ENCODE data around the gene CC2D1A. TPM values are rescaled to one million over a fixed set of nuclear protein-coding genes. Genes with fewer than 3 reads are reported as not detected.

The CC2D1A gene
- total RNA-seq, 2 donors from 2014 or later: 40.9 to 64.8 TPM

GRCh38 chr19:13885826-13886365 lies 20.1 kb upstream of the CC2D1A start:
- no peak for DNase-seq (ENCODE audit: low spot score)
- WGBS: 93% methylated on average over 18 of the region's 20 CpGs
- no peaks in the 10 kb centered on the region for H3K9me3 ChIP-seq
- no peaks in the 10 kb centered on the region for H3K36me3 ChIP-seq
- intact Hi-C loops (cut with DNase I): no loop called here
- H3K4me1 ChIP-seq (replicated peaks): peaks cover 2% of the 10 kb centered on the region
- H3K4me3 ChIP-seq: no peak overlapping the region
- H3K27me3 ChIP-seq (replicated peaks; ENCODE audit: insufficient read depth): no peaks in the 10 kb centered on the region
- TF ChIP-seq CTCF (IDR thresholded peaks at IDR 0.05) (no peak), POLR2AphosphoS5 (IDR thresholded peaks at IDR 0.05) (no peak), POLR2A (IDR thresholded peaks at IDR 0.05) (no peak)
- H3K27ac ChIP-seq: peak overlapping the region in 1 of 2 donors; percentile 72

GRCh38 chr19:13887018-13887436 lies 19.0 kb upstream of the CC2D1A start:
- WGBS: 30% methylated on average over 16 of the region's 16 CpGs
- H3K9me3 ChIP-seq: no peaks in the 10 kb centered on the region
- intact Hi-C loops (cut with DNase I): no loop called here
- no peak for TF ChIP-seq CTCF (IDR thresholded peaks at IDR 0.05)
- peak; percentile 70 for TF ChIP-seq POLR2AphosphoS5 (IDR thresholded peaks at IDR 0.05)
- peak; percentile 48 for TF ChIP-seq POLR2A (IDR thresholded peaks at IDR 0.05)
- H3K27ac ChIP-seq: peak overlapping the region; percentile 30 to 52
- no peaks in the 10 kb centered on the region for H3K36me3 ChIP-seq
- peaks cover 2% of the 10 kb centered on the region for H3K4me1 ChIP-seq (replicated peaks)
- H3K4me3 ChIP-seq: no peak overlapping the region
- H3K27me3 ChIP-seq (replicated peaks; ENCODE audit: insufficient read depth): no peaks in the 10 kb centered on the region
- DNase-seq (ENCODE audit: low spot score): peak; percentile 76

GRCh38 chr19:13887517-13887916 lies 18.5 kb upstream of the CC2D1A start:
- WGBS: 32% methylated on average over 5 of the region's 5 CpGs
- intact Hi-C loops (cut with DNase I): no loop called here
- no peaks in the 10 kb centered on the region for H3K9me3 ChIP-seq
- H3K4me1 ChIP-seq (replicated peaks): peaks cover 2% of the 10 kb centered on the region
- TF ChIP-seq CTCF (IDR thresholded peaks at IDR 0.05): no peak
- no peak for TF ChIP-seq POLR2AphosphoS5 (IDR thresholded peaks at IDR 0.05)
- TF ChIP-seq POLR2A (IDR thresholded peaks at IDR 0.05): no peak
- no peaks in the 10 kb centered on the region for H3K27me3 ChIP-seq (replicated peaks; ENCODE audit: insufficient read depth)
- no peaks in the 10 kb centered on the region for H3K36me3 ChIP-seq
- no peak overlapping the region for H3K4me3 ChIP-seq
- no peak for DNase-seq (ENCODE audit: low spot score)
- peak overlapping the region; percentile 30 to 52 for H3K27ac ChIP-seq

- no peaks in the 10 kb centered on the region for H3K36me3 ChIP-seq
- intact Hi-C loops (cut with DNase I): no loop called here
- no peak for DNase-seq (ENCODE audit: low spot score)
- 55% methylated on average over 16 of the region's 16 CpGs for WGBS
- no peaks in the 10 kb centered on the region for H3K27me3 ChIP-seq (replicated peaks; ENCODE audit: insufficient read depth)
- H3K4me1 ChIP-seq (replicated peaks): peaks cover 2% of the 10 kb centered on the region
- H3K4me3 ChIP-seq: no peak overlapping the region
- H3K27ac ChIP-seq: peak overlapping the region in 1 of 2 donors; percentile 45
- TF ChIP-seq POLR2A (IDR thresholded peaks at IDR 0.05) (no peak), CTCF (IDR thresholded peaks at IDR 0.05) (no peak), POLR2AphosphoS5 (IDR thresholded peaks at IDR 0.05) (no peak)
- no peaks in the 10 kb centered on the region for H3K9me3 ChIP-seq
These were observed 17.7 kb upstream of the CC2D1A start for GRCh38 chr19:13888281-13888680.

- Histone ChIP-seq H3K4me1 (replicated peaks) (no peaks in the 10 kb centered on the region), H3K27ac (no peak overlapping the region), H3K27me3 (replicated peaks; ENCODE audit: insufficient read depth) (no peaks in the 10 kb centered on the region), H3K9me3 (no peaks in the 10 kb centered on the region), H3K4me3 (no peak overlapping the region), H3K36me3 (no peaks in the 10 kb centered on the region)
- DNase-seq (ENCODE audit: low spot score): no peak
- TF ChIP-seq CTCF (IDR thresholded peaks at IDR 0.05) (no peak), POLR2AphosphoS5 (IDR thresholded peaks at IDR 0.05) (no peak), POLR2A (IDR thresholded peaks at IDR 0.05) (no peak)
- intact Hi-C loops (cut with DNase I): no loop called here
- 92% methylated on average over 13 of the region's 13 CpGs for WGBS
These were observed 15.9 kb upstream of the CC2D1A start for GRCh38 chr19:13890136-13890535.

Measured in prostate gland (tissue), 2 donors.